OCI-LY7 (cell line): ENCODE measurements around the gene MSRB1. TPM values are rescaled to one million over a fixed set of nuclear protein-coding genes. Genes with fewer than 3 reads are reported as not detected.

ENCODE experiments used
- BruUV-seq: library from RNA; stranded (reverse); fragments of 400-500 nt; replicated peaks from 2 replicates; lab custom pipeline; 2021; lab: Mats Ljungman, UMichigan
- CTCF ChIA-PET: fragments of 300-600 bp; sonication (Branson Sonifier 250); formaldehyde crosslinking; loops from one replicate; lab custom pipeline; 2022; ENCODE audit warnings: antibody characterized with exemption; ENCODE audit not compliant: unreplicated experiment; lab: Charles Lee
- POLR2A ChIA-PET: fragments of 300-600 bp; sonication (Branson Sonifier 250); formaldehyde crosslinking; loops from one replicate; lab custom pipeline; 2022; ENCODE audit warnings: antibody characterized with exemption; lab: Charles Lee
- DNase-seq: peaks from one replicate; pipeline ENCODE4 v3.0.0-alpha.2; 2015; ENCODE audit warnings: low spot score
- H2AFZ ChIP-seq: fragments of 200-600 bp; sonication (generic), shearing (Covaris generic); 2 replicates; pipeline ENCODE4 v1.6.1; 2014; ENCODE audit warnings: mild to moderate bottlenecking, antibody characterized with exemption, low read length, moderate library complexity
- H3K27ac ChIP-seq: fragments of 200-600 bp; sonication (generic); 2 replicates; pipeline ENCODE4 v1.5.1; 2014; ENCODE audit warnings: mixed run types, low read depth, mild to moderate bottlenecking, moderate library complexity, low read length, inconsistent platforms; ENCODE audit not compliant: poor library complexity, severe bottlenecking
- H3K36me3 ChIP-seq: fragments of 200-600 bp; sonication (generic); 2 replicates; pipeline ENCODE4 v1.6.1; 2014; ENCODE audit warnings: mild to moderate bottlenecking, antibody characterized with exemption, low read length, moderate library complexity, mixed read lengths; ENCODE audit not compliant: insufficient read depth
- H3K4me1 ChIP-seq: fragments of 200-600 bp; sonication (generic); 2 replicates; pipeline ENCODE4 v1.5.1; 2014; ENCODE audit warnings: mild to moderate bottlenecking, low read length; ENCODE audit not compliant: insufficient read depth, poor library complexity, severe bottlenecking
- H3K4me2 ChIP-seq: fragments of 200-600 bp; sonication (generic); 2 replicates; pipeline ENCODE4 v1.6.1; 2014; ENCODE audit warnings: mild to moderate bottlenecking, low read length
- H3K4me3 ChIP-seq: fragments of 200-600 bp; sonication (generic); 2 replicates; pipeline ENCODE4 v1.5.1; 2014; ENCODE audit warnings: mild to moderate bottlenecking, low read depth, low read length; ENCODE audit not compliant: poor library complexity, severe bottlenecking
- H3K79me2 ChIP-seq: fragments of 200-600 bp; sonication (generic); 2 replicates; pipeline ENCODE4 v1.6.1; 2016; ENCODE audit warnings: low read depth, mild to moderate bottlenecking, low read length, moderate library complexity, mixed read lengths; ENCODE audit not compliant: insufficient read depth
- H3K9me2 ChIP-seq: fragments of 200-600 bp; sonication (generic); 2 replicates; pipeline ENCODE4 v1.6.1; 2016; ENCODE audit warnings: mild to moderate bottlenecking, low read length, mixed read lengths; ENCODE audit not compliant: insufficient read depth
- H3K9me3 ChIP-seq: fragments of 200-600 bp; sonication (generic); 2 replicates; pipeline ENCODE4 v1.6.1; 2014; ENCODE audit warnings: mild to moderate bottlenecking, mixed run types, low read length, mixed read lengths
- H4K20me1 ChIP-seq: fragments of 200-600 bp; sonication (generic); 2 replicates; pipeline ENCODE4 v1.6.1; 2014; ENCODE audit warnings: mild to moderate bottlenecking, antibody characterized with exemption, low read length, moderate library complexity, mixed read lengths; ENCODE audit not compliant: insufficient read depth
- EZH2phosphoT487 ChIP-seq: fragments of 200-600 bp; sonication (generic); IDR thresholded peaks from 2 replicates; pipeline ENCODE4 v1.6.1; 2018; ENCODE audit warnings: low read depth, borderline replicate concordance, mild to moderate bottlenecking, mixed run types, antibody characterized with exemption, low read length, moderate library complexity, mixed read lengths
- intact Hi-C: fragments of 100-400 bp; cut with micrococcal nuclease; formaldehyde crosslinking; loops from one replicate; pipeline ENCODE4 v1.10.0; 2022; ENCODE audit not compliant: unreplicated experiment
- total RNA-seq, 2 experiments: library from RNA; depleted of rRNA in 1 of 2; stranded (reverse); fragments of >200 nt in 1 of 2; shearing (Covaris generic) in 1 of 2; gene quantifications; 2 replicates each; pipeline ENCODE4 v1.2.3, GENCODE V29; 2014 to 2022
- TF ChIP-seq, protein P1 (sequence below): fragments of 200-600 bp; sonication (generic); conservative IDR thresholded peaks from 2 replicates; pipeline ENCODE4 v1.5.1; 2014; ENCODE audit warnings: mild to moderate bottlenecking, antibody characterized with exemption, low read length, moderate library complexity, mixed read lengths

MSRB1 gene
- total RNA-seq, 2 experiments from 2014 or later = 9.0 to 17.6 TPM

GRCh38 chr16:1949507-1949906 lies 6.5 kb upstream of the MSRB1 start:
- ChIA-PET POLR2A (interaction anchor here (0.7 kb wide), 1 partner anchor 71 kb away, joined by 4 read pairs; no protein-coding TSS in a partner anchor), CTCF (no interaction called here)
- Histone ChIP-seq H3K4me3 (no peak overlapping the region), H3K36me3 (no peaks in the 10 kb centered on the region), H2AFZ (no peak overlapping the region), H3K4me2 (no peak overlapping the region), H3K9me3 (no peaks in the 10 kb centered on the region), H3K4me1 (no peaks in the 10 kb centered on the region), H3K27ac (no peak overlapping the region), H4K20me1 (no peaks in the 10 kb centered on the region), H3K9me2 (no peaks in the 10 kb centered on the region), H3K79me2 (no peaks in the 10 kb centered on the region)
- intact Hi-C loops = no loop called here
- no peak for DNase-seq
- no TSS peak for BruUV-seq
- TF ChIP-seq, protein P1, sequence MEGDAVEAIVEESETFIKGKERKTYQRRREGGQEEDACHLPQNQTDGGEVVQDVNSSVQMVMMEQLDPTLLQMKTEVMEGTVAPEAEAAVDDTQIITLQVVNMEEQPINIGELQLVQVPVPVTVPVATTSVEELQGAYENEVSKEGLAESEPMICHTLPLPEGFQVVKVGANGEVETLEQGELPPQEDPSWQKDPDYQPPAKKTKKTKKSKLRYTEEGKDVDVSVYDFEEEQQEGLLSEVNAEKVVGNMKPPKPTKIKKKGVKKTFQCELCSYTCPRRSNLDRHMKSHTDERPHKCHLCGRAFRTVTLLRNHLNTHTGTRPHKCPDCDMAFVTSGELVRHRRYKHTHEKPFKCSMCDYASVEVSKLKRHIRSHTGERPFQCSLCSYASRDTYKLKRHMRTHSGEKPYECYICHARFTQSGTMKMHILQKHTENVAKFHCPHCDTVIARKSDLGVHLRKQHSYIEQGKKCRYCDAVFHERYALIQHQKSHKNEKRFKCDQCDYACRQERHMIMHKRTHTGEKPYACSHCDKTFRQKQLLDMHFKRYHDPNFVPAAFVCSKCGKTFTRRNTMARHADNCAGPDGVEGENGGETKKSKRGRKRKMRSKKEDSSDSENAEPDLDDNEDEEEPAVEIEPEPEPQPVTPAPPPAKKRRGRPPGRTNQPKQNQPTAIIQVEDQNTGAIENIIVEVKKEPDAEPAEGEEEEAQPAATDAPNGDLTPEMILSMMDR = no peak
- no peak for TF ChIP-seq EZH2phosphoT487

DNA sequence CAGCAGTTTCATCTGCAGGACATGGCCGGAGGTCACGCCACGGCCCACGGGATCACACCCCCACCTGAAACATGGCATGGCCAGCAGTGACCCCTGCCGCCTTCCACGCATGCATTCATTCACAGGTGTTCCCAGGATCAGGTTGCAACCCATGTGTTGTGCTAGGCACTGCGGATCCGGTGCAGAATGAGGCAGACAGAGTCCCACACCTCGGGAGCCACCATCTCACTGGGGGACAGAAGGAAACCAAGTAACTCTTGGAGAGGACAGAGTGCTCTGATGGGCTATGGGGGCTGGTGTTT lies 4.3 kb upstream of the MSRB1 start:
- H2AFZ ChIP-seq = no peak overlapping the region
- peaks cover 8% of the 10 kb centered on the region for H3K4me1 ChIP-seq
- no peaks in the 10 kb centered on the region for H3K36me3 ChIP-seq
- no peaks in the 10 kb centered on the region for H4K20me1 ChIP-seq
- intact Hi-C loops = no loop called here
- H3K4me2 ChIP-seq = no peak overlapping the region
- no peaks in the 10 kb centered on the region for H3K9me3 ChIP-seq
- no peaks in the 10 kb centered on the region for H3K9me2 ChIP-seq
- DNase-seq = no peak
- ChIA-PET POLR2A (no interaction called here), CTCF (no interaction called here)
- no TSS peak for BruUV-seq
- no peak overlapping the region for H3K4me3 ChIP-seq
- no peak overlapping the region for H3K27ac ChIP-seq
- no peaks in the 10 kb centered on the region for H3K79me2 ChIP-seq
- TF ChIP-seq, protein P1 = no peak
- no peak for TF ChIP-seq EZH2phosphoT487

GRCh38 chr16:1946495-1947368 lies 3.7 kb upstream of the MSRB1 start:
- intact Hi-C loops = no loop called here
- Histone ChIP-seq H3K4me2 (no peak overlapping the region), H3K9me2 (no peaks in the 10 kb centered on the region), H3K79me2 (no peaks in the 10 kb centered on the region), H3K9me3 (no peaks in the 10 kb centered on the region), H3K4me1 (peaks cover 14% of the 10 kb centered on the region), H3K36me3 (no peaks in the 10 kb centered on the region), H3K27ac (no peak overlapping the region), H2AFZ (no peak overlapping the region), H3K4me3 (no peak overlapping the region), H4K20me1 (no peaks in the 10 kb centered on the region)
- ChIA-PET POLR2A (no interaction called here), CTCF (no interaction called here)
- no peak for DNase-seq
- TF ChIP-seq, protein P1 = no peak
- TF ChIP-seq EZH2phosphoT487 = no peak
- no TSS peak for BruUV-seq
